MM.1S (cell line): ENCODE results near the gene TMEM101.

Experiments used
- DNase-seq: peaks from one replicate; pipeline ENCODE4 v3.0.0-alpha.2; 2015
- H2AFZ ChIP-seq: fragments of 300-600 bp; sonication (generic); 2 replicates; pipeline ENCODE4 v1.6.0; 2016; ENCODE audit warnings: antibody characterized with exemption, low read length
- H3F3A ChIP-seq: fragments of 300-600 bp; sonication (generic); 2 replicates; pipeline ENCODE4 v1.6.1; 2016; ENCODE audit warnings: mild to moderate bottlenecking, antibody characterized with exemption, low read length, moderate library complexity, mixed read lengths; ENCODE audit not compliant: insufficient read depth
- H3K27ac ChIP-seq: fragments of 300-600 bp; sonication (generic); 2 replicates; pipeline ENCODE4 v1.5.1; 2016; ENCODE audit warnings: mild to moderate bottlenecking, low read length
- H3K27me3 ChIP-seq: fragments of 300-600 bp; sonication (generic); replicated peaks from 2 replicates; pipeline ENCODE4 v1.6.0; 2016; ENCODE audit warnings: low read length; ENCODE audit not compliant: insufficient read depth
- H3K36me3 ChIP-seq: fragments of 300-600 bp; sonication (generic); replicated peaks from 2 replicates; pipeline ENCODE4 v1.6.1; 2016; ENCODE audit warnings: mild to moderate bottlenecking, low read length, mixed read lengths; ENCODE audit not compliant: insufficient read depth
- H3K4me1 ChIP-seq: fragments of 300-600 bp; sonication (generic); 2 replicates; pipeline ENCODE4 v1.6.1; 2016; ENCODE audit warnings: low read length, mixed read lengths
- H3K4me2 ChIP-seq: fragments of 300-600 bp; sonication (generic); 2 replicates; pipeline ENCODE4 v1.6.0; 2016; ENCODE audit warnings: low read depth, low read length
- H3K4me3 ChIP-seq: fragments of 300-600 bp; sonication (generic); 2 replicates; pipeline ENCODE4 v1.5.1; 2016; ENCODE audit warnings: low read length, mixed read lengths
- H3K79me2 ChIP-seq: fragments of 300-600 bp; sonication (generic); 2 replicates; pipeline ENCODE4 v1.6.1; 2016; ENCODE audit warnings: mixed run types, low read length, mixed read lengths
- H3K9ac ChIP-seq: fragments of 300-600 bp; sonication (generic); 2 replicates; pipeline ENCODE4 v1.6.1; 2016; ENCODE audit warnings: low read length, mixed read lengths
- H3K9me2 ChIP-seq: fragments of 300-600 bp; sonication (generic); replicated peaks from 2 replicates; pipeline ENCODE4 v1.6.1; 2016; ENCODE audit warnings: mild to moderate bottlenecking, low read length, mixed read lengths; ENCODE audit not compliant: insufficient read depth
- H3K9me3 ChIP-seq: fragments of 300-600 bp; sonication (generic); replicated peaks from 2 replicates; pipeline ENCODE4 v1.6.1; 2016; ENCODE audit warnings: mild to moderate bottlenecking, low read length, mixed read lengths; ENCODE audit not compliant: insufficient read depth
- H4K20me1 ChIP-seq: fragments of 300-600 bp; sonication (generic); 2 replicates; pipeline ENCODE4 v1.6.1; 2016; ENCODE audit warnings: mild to moderate bottlenecking, low read length, moderate library complexity, mixed read lengths; ENCODE audit not compliant: insufficient read depth
- EZH2 ChIP-seq: fragments of 300-600 bp; sonication (generic); optimal IDR thresholded peaks from 2 replicates; pipeline ENCODE3; 2017; ENCODE audit warnings: low read depth, mild to moderate bottlenecking, antibody characterized with exemption, low read length, mixed read lengths
- EZH2phosphoT487 ChIP-seq: fragments of 300-600 bp; sonication (generic); IDR thresholded peaks from 2 replicates; pipeline ENCODE4 v1.6.1; 2018; ENCODE audit warnings: antibody characterized with exemption, low read length
- TF ChIP-seq, protein P1 (sequence below): fragments of 300-600 bp; sonication (generic); IDR thresholded peaks from 2 replicates; pipeline ENCODE4 v1.5.1; 2016; ENCODE audit warnings: antibody characterized with exemption, low read length, mixed read lengths

Gene TMEM101

GRCh38 chr17:44061446-44061845, 46.7 kb upstream of the TMEM101 start:
- Histone ChIP-seq H3K9me2 (no peaks in the 10 kb centered on the region), H3K36me3 (peaks cover 10% of the 10 kb centered on the region; the same call in 1 of the 2 replicates), H3K79me2 (peaks cover 93% of the 10 kb centered on the region), H3K9me3 (no peaks in the 10 kb centered on the region), H3K9ac (no peak overlapping the region), H3K27me3 (no peaks in the 10 kb centered on the region), H3K4me3 (no peak overlapping the region), H3K4me1 (peaks cover 3% of the 10 kb centered on the region; the same call in 1 of the 2 replicates), H3K4me2 (no peak overlapping the region), H3F3A (peaks cover 11% of the 10 kb centered on the region), H2AFZ (no peak overlapping the region), H4K20me1 (peaks cover 7% of the 10 kb centered on the region; the same call in 1 of the 2 replicates), H3K27ac (no peak overlapping the region)
- DNase-seq, result no peak
- TF ChIP-seq, protein P1, sequence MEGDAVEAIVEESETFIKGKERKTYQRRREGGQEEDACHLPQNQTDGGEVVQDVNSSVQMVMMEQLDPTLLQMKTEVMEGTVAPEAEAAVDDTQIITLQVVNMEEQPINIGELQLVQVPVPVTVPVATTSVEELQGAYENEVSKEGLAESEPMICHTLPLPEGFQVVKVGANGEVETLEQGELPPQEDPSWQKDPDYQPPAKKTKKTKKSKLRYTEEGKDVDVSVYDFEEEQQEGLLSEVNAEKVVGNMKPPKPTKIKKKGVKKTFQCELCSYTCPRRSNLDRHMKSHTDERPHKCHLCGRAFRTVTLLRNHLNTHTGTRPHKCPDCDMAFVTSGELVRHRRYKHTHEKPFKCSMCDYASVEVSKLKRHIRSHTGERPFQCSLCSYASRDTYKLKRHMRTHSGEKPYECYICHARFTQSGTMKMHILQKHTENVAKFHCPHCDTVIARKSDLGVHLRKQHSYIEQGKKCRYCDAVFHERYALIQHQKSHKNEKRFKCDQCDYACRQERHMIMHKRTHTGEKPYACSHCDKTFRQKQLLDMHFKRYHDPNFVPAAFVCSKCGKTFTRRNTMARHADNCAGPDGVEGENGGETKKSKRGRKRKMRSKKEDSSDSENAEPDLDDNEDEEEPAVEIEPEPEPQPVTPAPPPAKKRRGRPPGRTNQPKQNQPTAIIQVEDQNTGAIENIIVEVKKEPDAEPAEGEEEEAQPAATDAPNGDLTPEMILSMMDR, result no peak
- TF ChIP-seq EZH2phosphoT487 (no peak), EZH2 (no peak)

DNA sequence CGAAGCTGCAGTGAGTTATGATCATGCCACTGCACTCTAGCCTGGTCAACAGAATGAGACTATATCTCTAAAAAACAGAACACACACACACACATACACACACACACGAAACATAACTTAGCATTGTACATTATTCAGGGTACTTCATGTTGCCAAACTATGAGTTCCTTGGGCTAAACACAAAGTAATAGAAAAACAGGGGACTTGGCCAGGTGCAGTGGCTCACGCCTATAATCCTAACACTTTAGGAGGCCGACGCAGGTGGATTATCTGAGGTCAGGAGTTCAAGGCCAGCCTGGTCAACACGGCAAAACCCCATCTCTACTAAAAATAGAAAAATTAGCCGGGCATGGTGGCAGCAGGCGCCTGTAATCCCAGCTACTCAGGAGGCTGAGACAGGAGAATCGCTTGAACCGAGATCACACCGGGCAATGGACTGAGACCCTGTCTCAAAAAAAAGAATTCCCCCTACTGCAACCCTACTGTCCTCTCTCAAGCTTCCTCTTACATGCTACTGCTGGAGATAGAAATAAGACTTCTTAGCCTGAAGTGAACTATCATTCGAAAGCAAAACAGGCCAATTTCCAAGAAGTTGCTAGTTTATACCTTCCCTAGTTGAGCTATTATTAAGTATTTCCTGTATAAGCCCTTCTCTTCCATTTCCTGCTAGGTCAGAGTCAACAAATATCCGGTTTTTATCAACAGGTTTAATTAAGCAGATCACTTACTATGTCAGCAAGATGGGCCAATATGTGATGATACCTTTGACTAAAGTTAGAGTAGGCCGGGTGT, 44.5 kb upstream of the TMEM101 start:
- Histone ChIP-seq H3K36me3 (peaks cover 10% of the 10 kb centered on the region), H3K9me3 (no peaks in the 10 kb centered on the region), H3K27me3 (no peaks in the 10 kb centered on the region), H3K79me2 (peaks cover 91% of the 10 kb centered on the region), H3K27ac (no peak overlapping the region), H3F3A (no peaks in the 10 kb centered on the region; the same call in 1 of the 2 replicates), H3K4me1 (no peaks in the 10 kb centered on the region), H3K9me2 (no peaks in the 10 kb centered on the region), H4K20me1 (peaks cover 7% of the 10 kb centered on the region; the same call in 1 of the 2 replicates), H2AFZ (no peak overlapping the region), H3K4me2 (no peak overlapping the region), H3K9ac (no peak overlapping the region), H3K4me3 (no peak overlapping the region)
- TF ChIP-seq EZH2, result no peak
- TF ChIP-seq EZH2phosphoT487, result no peak
- TF ChIP-seq, protein P1, result no peak
- DNase-seq, result no peak

- Histone ChIP-seq H3K79me2 (peaks cover 89% of the 10 kb centered on the region), H2AFZ (no peak overlapping the region), H3K9ac (no peak overlapping the region), H3K36me3 (peaks cover 4% of the 10 kb centered on the region), H3K4me1 (no peaks in the 10 kb centered on the region), H3K9me2 (no peaks in the 10 kb centered on the region), H3F3A (no peaks in the 10 kb centered on the region), H3K4me2 (no peak overlapping the region), H4K20me1 (0 out of 2 replicates have a peak, but pooled peaks cover 3% of the 10 kb centered on the region), H3K9me3 (no peaks in the 10 kb centered on the region), H3K27ac (no peak overlapping the region), H3K4me3 (no peak overlapping the region), H3K27me3 (no peaks in the 10 kb centered on the region)
- no peak for DNase-seq
- no peak for TF ChIP-seq EZH2phosphoT487
- TF ChIP-seq EZH2, result no peak
- TF ChIP-seq, protein P1, result no peak
Observed at GRCh38 chr17:44053125-44053872, 38.5 kb upstream of the TMEM101 start.
